AG10803 (cell line): Measurements from ENCODE around the gene TSPAN11.
A peak's percentile ranks its signal among the peaks of the same experiment; 100 is the strongest.

Experiments used
- DNase-seq: peaks from one replicate; pipeline ENCODE4 v3.0.0; 2010; ENCODE audit warnings: low read depth
- H3K4me3 ChIP-seq: 2 replicates; pipeline ENCODE4 v1.5.1; 2011; ENCODE audit warnings: mild to moderate bottlenecking, low read length, control low read depth
- TF ChIP-seq, protein P1 (sequence below): conservative IDR thresholded peaks from 2 replicates; pipeline ENCODE4 v1.5.1; 2011; ENCODE audit warnings: mild to moderate bottlenecking, low read length, control low read depth, inconsistent platforms

The TSPAN11 gene, protein sequence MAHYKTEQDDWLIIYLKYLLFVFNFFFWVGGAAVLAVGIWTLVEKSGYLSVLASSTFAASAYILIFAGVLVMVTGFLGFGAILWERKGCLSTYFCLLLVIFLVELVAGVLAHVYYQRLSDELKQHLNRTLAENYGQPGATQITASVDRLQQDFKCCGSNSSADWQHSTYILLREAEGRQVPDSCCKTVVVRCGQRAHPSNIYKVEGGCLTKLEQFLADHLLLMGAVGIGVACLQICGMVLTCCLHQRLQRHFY

DNA sequence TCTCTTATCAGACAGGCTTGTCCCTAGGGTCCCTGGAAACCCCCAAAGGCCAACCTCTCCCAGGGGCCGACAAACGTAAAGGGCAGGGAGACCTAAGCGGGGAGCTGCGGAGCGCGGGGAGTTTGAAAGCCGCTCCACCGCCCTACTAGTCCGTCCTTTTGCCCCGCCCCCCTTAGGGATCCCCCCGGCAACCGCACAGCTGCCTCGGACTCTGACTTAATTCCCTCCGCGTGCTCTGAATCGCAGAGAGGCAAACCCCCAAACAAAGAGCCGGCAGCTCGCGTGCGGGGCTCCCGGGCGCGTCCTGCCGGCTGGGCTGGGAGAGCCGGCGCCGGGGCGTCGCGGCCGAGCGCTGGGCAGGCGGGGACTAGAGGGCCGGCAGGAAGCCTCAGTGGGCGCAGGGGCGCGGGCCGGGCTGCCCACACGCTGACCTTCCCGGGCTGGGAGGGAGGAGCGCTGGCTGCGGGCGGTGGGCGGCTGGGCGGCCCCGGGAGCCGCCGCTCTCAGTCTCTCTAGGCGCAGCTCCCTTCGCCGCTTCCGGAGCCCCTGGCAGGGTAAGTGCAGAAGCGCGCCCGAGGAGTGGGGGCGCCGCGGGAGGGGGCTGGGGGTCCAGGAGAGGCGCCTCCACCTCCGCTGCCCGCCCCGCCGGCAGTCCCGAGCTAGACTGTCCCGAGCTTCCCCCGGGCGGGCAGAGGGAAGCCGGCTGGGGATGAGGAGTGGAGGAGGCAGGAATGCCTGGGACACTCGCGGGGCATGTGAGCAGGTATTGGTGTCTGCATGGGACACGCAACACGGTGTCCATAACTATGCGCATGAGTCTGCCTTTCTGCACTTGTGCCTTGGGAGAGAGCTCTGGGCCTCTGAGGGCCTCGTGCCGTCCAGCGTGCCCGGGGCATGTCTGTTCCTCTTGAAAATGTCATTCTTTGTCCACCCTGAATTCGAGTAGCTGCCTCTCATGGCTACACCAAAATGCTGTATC lies at the start of gene TSPAN11:
Gene TSPAN11 (plus strand): TSS at position 506 of the 979 bp plus-strand sequence. CDS start 27,244 bp downstream, outside the sequence.
- peak within 1 kb of the TSS; percentile 44 for H3K4me3 ChIP-seq
- DNase-seq = peak; percentile 28

DNA sequence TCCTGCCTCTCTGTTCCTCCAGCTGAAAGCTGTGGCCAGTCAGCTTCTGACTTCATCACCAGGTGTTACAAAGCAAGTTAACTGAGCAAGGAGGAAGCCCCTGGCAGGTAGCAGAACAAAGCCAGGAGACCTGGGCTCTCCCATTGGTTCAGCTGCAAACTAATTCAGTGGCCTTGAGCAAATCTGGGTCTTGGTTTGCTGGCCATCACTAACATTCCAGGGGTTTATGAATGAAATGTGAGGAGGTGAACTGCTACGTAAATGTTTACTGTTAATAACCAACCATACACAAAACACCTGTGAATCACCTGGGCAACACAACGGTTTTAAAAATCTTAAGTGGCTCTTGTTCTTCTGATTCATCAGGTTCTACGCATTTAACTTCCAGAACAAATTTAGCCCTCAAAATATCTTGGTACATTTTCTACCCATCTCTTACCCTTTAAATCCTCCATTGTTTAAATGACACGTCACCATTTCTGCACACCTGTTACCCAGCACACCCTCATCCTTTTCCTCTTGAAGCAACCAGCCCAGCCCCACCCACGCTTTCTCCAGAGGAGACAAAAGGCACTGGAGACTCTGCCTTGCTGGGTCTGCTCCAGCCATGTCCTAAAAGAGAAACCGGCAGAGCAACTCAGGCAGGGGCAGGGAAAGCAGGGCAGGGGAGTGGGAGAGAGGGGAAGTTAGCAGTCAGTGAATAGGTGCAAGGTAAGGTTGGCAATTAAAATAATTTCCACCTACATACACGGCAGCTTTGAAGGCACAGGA lies 49.3 kb upstream of the TSPAN11 start:
- H3K4me3 ChIP-seq = no peak overlapping the region
- TF ChIP-seq, protein P1, sequence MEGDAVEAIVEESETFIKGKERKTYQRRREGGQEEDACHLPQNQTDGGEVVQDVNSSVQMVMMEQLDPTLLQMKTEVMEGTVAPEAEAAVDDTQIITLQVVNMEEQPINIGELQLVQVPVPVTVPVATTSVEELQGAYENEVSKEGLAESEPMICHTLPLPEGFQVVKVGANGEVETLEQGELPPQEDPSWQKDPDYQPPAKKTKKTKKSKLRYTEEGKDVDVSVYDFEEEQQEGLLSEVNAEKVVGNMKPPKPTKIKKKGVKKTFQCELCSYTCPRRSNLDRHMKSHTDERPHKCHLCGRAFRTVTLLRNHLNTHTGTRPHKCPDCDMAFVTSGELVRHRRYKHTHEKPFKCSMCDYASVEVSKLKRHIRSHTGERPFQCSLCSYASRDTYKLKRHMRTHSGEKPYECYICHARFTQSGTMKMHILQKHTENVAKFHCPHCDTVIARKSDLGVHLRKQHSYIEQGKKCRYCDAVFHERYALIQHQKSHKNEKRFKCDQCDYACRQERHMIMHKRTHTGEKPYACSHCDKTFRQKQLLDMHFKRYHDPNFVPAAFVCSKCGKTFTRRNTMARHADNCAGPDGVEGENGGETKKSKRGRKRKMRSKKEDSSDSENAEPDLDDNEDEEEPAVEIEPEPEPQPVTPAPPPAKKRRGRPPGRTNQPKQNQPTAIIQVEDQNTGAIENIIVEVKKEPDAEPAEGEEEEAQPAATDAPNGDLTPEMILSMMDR = no peak
- no peak for DNase-seq

More for the DNA sequence above, at the start of gene TSPAN11:
- TF ChIP-seq, protein P1 = no peak

DNA sequence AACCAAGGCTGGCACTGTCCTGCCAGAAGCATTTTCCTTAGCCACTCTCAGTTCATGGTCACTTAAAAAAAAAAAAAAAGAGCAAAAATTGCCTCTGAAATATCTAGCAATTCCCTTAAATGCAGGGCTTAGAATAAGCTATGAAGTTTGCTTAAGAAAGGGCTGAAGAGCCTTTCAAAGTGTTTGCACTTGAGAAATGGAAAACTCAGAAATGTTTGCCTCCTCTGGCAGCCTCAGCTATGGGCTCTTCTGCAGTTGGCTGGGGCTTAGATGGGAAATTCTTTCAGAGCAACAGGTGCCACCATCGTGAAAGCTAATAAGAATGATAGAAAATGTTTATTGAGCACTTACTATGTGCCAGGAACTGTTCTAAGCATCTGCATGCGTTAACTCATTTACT lies 48.5 kb upstream of the TSPAN11 start:
- no peak overlapping the region for H3K4me3 ChIP-seq
- DNase-seq = no peak
- TF ChIP-seq, protein P1 = no peak

DNA sequence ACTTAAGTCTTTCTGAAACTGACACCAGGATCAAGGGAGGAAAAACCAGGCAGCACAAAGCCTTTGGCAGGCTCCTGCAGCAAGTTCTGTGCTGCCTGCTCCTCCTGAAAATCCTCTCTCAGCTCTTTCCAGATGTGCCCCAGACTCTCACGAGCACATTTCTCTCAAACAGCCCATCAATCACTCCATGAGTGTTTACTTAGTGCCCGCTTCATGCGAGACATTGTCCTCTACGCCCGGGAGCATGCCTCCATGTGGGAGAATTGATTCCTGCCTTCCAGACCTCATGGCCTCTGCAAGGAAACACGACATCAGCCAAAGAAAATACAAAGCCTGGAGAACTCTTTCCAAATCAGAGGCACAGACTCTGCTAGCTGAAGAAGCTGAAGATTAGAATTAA lies 46.5 kb upstream of the TSPAN11 start:
- DNase-seq = no peak
- no peak overlapping the region for H3K4me3 ChIP-seq
- TF ChIP-seq, protein P1 = no peak

DNA sequence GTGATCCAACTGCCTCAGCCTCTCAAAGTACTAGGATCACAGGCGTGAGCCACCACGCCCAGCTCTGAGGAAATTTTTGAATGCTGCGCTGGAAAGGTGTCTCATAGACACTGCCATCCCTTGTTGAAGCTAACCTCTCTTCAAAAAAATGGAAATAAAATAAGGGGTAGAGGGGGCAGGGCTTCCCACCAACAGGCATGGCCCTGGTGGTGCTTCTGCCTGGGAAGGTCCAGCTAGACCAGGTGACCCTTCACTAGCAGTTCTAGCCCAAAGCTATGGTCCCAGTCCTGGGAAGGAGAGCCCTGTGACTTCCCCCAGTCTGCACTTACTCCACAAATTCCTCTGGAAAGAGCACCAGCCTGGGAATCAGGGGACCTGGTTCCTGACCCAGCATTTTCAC lies 45.7 kb upstream of the TSPAN11 start:
- TF ChIP-seq, protein P1 = no peak
- DNase-seq = no peak
- no peak overlapping the region for H3K4me3 ChIP-seq

DNA sequence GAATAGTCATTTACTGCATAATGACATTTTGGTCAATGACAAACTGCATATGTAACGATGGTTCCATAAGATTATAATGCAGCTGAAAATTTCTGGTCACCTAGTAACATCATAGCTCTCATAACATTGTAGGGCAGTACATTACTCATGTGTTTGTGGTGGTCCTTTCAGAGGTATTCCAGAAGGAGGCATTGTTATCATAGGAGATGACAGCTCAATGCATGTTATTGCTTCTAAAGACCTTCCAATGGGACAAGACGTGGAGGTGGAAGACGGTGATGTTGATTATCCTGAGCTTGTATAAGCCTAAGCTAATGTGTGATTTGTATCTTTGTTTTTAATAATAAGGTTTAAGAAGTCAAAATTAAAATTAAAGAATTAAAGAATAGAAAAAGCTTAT lies 43.8 kb upstream of the TSPAN11 start:
- H3K4me3 ChIP-seq = no peak overlapping the region
- DNase-seq = peak; percentile 24
- TF ChIP-seq, protein P1 = peak; percentile 43
